Hindlimb muscle (tissue), 1 donor: Measurements from ENCODE around the gene IL17F. TPM values are rescaled to one million over a fixed set of nuclear protein-coding genes. Genes with fewer than 3 reads are reported as not detected.
A peak's percentile ranks its signal among the peaks of the same experiment; 100 is the strongest.

Experiments used
- DNase-seq: peaks from one replicate; pipeline ENCODE4 v3.0.0-alpha.2; 2013
- polyA plus RNA-seq: library from polyadenylated mRNA; unstranded; fragments of 120-200 nt; gene quantifications from one replicate; pipeline ENCODE4 v1.2.1, GENCODE V29; 2013; ENCODE audit not compliant: insufficient read length

The IL17F gene
- polyA plus RNA-seq = not detected

- no peak for DNase-seq
These were observed at the start of gene IL17F for GRCh38 chr6:52244400-52244799. TSS of gene IL17F (minus strand) at chr6:52244500. CDS start at chr6:52244429, 71 bp downstream.

DNA sequence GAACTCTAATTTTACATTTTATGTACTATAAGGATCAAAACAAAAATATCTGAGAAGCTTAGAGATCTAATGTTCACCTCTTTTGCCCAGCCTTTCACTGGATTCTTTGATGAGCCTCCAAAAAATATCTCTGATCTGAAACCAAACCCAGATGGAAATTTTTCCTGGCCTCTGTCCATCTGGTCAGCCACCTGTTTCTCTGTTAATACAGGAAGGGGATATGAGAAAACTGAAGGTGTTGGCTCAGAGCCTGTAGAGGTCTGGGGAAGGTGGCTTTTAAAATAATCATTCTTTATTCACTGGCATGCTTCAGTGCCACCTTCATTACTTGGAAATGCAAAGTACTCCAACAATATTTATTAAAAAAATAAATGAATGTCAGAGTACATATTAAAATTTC lies 48.8 kb upstream of the IL17F start:
- DNase-seq = no peak

DNA sequence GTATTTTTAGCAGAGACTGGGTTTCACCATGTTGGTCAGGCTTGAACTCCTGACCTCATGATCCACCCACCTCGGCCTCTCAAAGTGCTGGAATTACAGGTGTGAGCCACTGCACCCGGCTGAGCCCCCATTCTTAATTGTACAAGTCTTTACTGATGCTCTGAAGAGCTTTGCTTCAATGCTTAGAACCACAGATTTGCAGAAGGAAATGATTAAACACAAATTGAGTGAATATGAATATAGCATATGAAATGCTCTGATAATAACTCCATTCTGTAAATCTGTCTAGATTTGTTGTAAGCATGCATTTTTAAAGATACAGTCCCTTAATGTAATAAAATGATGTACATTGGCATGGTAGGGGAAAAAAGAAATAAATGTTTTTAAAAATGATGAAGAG lies 44.5 kb upstream of the IL17F start:
- no peak for DNase-seq

DNA sequence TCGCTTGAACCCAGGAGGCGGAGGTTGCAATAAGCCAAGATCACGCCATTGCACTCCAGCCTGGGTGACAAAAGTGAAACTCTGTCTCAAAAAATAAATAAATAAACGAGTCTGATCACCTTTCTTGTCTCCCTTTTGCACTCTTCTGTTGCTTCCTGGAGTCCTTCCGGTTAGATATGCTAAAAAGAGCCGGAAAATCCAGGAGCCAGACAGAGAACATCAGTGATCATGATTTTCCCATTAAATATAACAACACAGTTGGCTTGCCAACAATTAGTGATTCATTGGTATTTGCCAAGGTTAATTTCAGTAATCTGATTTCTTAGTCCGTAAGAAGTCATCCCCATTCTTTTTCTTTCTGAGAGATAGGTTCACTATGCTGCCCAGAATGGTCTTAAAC lies 43.9 kb upstream of the IL17F start:
- no peak for DNase-seq

GRCh38 chr6:52286798-52287432 lies 42.6 kb upstream of the IL17F start:
- DNase-seq = no peak

- DNase-seq = no peak
These were observed 41.1 kb upstream of the IL17F start for GRCh38 chr6:52285177-52286068.

DNA sequence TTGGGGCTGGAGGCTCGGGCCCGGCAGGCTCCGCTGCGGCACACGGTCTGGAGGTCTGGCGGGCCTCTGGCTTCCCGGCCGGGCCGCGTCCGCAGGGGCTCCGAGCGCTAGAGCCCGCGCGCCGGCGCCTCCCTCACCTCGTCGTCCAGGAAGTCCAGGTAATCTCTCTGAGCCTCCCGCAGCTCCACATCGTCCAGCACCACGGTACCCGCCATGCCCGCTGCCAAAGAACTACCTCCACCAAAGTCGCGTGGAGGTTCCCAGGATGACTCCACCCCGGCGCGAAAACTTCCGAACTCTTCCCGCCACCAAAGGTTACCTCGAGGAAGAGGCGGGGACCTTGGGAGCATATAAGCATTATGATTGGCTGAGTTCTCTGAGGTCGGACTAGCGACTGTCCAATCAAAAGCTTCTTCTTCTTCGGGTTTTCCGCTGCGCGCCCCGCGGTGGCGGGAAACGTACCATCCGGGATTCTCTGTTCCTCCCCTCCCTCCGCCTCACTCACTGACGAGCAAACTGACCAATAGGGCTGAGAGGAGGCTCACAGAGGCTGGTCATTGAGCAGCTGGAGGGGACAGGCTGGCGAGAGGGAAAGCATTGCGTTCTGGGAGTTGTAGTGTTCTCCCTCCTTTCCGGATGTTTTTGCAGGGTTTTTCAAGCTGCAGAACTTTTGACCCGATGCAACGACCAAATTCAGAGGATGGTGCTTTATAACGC lies 40.3 kb upstream of the IL17F start, which contains the start of gene MCM3:
Gene MCM3 (minus strand): TSS at position 283 of the 717 bp plus-strand sequence. CDS start 68 bp downstream, at position 215.
- DNase-seq = peak; percentile 99

GRCh38 chr6:52284131-52284459 lies 39.8 kb upstream of the IL17F start:
- DNase-seq = no peak

DNA sequence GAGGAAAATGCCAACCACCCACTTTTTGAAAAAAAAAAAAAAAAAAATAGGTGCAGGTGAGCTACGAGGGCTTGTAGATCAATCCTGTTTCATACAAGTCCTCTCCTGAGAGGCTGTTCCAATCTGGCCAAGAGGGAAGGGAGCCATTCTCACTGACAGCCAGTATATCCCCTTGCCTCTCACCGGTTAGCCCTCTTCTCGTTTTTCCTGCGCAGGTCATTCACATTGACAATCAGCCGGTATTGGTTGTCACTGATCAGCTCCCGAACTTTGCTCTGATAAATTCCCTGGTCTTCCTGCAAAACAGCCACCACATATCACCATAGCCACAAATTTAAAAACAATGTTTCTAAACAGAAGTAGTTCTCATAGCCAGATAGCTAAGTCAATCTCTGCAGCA lies 38.8 kb upstream of the IL17F start:
- DNase-seq = no peak

DNA sequence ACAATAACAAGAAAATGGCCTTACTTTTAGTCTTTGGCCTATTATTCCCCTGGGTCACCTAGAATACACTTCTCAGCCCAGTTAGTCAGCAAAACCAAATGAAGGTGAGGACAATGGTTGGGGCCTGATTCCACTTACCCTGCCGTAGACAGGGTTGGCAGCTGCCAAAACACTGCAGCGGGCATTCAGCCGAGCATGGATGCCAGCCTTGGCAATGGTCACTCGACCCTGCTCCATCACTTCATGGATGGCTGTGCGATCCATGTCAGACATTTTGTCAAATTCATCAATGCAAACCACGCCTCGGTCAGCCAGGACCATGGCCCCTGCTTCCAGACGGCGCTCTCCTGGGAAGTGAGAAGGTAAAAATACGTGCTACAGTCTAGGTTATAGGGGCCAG lies 31.8 kb upstream of the IL17F start:
- DNase-seq = no peak

DNA sequence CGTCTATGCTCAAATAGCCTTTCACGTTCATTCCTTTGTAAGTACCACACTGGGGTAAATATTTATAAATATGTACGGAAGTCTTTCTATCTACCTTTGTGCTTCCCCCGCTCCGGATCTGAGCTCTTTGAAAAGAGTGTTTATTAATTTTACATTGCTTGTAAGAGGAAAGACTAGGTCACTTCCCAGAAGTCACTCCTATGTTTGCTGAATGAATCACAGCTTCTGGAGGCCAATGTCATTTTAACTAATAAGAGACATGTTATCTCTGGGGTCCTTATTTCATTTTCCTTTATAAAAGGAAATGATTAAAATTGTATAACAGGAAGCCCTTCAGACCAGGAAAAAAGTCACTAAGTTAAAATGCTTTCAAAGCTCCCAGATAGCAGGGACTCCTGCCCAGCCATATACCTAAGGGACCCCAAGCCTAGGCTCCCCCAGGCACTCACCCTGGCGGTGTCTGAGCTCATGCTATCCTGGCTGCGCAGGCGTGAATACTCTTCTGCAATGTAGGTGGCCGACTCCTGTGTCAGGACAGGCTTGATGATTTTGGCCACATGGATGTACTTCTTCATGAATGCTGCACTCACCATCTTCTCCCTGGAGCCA lies 27.7 kb upstream of the IL17F start:
- DNase-seq = no peak

- DNase-seq = peak; percentile 41
These were observed 19.6 kb upstream of the IL17F start for GRCh38 chr6:52263709-52264540.

DNA sequence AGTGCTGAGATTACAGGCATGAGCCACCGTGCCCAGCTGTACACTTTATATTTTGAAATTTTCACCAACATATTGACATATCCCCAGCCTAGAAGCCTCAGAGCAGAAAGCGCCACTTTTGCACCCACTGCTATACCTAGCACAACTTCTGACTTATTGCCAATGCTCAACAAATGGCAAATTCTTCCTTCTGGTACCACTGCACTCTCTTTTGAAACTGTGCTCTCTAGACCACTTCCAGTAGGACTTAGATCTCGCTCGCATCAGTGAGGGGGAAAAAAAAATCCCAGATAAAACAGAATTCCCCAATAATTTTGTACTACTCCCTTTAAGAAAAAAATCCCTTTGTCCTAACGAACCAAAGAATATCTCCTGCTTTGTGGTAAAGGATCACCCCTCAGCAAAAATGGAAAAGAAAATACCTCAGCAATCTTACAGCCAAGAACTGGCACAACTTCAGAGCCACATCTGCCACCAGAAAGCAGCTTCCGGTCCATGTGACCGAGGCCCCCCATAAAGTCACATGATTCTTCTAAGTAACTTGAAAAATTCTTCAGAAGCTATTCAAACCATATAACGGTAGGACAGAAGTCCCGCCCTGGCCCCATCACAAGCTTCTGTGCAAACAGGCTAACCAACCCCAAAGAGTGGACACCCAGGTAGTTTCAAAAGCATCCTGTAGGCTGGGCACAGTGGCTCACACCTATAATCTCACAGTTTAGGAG lies 18.5 kb upstream of the IL17F start:
- no peak for DNase-seq

DNA sequence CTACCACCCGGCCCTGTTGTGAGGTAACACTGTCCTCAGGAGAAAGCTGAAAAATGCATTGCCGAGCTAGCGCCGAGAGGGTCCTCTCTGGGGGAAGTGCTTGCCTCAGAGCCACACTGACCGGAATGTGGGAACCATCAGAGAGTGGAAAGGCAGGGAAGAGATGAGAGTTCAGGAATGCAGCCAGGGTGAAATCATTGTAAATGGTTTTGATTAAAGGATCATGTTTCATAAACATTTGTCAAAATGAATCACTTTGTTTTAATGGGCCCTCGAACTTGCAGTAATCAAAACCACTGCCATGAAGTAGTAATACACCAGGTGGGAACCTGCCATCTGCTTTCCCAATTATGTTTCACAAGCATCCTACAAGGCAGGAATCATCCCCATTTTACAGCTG lies 16.9 kb upstream of the IL17F start:
- no peak for DNase-seq

DNA sequence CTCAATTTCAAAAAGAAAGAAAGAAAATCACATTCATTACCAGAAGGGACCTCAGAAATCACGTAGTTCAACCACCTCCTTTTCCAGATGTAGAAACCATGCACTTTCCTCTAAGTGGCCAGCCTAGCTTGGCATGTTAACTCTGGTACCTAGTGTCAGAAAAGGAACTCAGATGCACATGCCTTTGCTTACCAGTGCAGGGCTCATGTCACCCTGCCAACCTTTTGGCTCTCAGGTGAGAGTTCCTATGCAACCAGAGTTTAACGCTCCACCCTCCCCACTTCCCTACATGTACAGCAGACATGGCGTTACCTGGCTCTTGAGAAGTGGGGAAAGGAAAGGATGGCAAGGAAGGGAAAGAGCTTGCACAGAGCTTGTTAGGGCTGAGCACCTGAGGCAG lies 16.3 kb upstream of the IL17F start:
- DNase-seq = no peak

DNA sequence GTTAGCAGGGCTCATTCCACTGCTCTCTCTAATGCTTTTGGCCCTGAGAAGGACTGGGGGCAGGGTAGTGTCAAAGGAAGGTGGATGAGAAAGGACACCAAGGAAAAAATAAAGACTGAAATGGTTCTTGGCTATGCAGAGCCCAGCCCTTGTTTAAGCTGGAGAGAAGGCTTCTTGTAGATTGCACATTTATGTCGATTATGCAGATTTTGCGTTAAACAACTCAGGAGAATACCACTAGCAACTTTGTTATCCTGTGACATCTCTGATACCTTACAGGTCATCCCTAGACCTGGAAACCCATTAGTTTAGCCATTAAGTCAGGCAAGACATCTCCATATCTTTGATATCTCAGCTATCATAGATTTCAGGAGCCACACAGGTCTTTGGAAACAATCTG lies 11.1 kb upstream of the IL17F start:
- DNase-seq = no peak

DNA sequence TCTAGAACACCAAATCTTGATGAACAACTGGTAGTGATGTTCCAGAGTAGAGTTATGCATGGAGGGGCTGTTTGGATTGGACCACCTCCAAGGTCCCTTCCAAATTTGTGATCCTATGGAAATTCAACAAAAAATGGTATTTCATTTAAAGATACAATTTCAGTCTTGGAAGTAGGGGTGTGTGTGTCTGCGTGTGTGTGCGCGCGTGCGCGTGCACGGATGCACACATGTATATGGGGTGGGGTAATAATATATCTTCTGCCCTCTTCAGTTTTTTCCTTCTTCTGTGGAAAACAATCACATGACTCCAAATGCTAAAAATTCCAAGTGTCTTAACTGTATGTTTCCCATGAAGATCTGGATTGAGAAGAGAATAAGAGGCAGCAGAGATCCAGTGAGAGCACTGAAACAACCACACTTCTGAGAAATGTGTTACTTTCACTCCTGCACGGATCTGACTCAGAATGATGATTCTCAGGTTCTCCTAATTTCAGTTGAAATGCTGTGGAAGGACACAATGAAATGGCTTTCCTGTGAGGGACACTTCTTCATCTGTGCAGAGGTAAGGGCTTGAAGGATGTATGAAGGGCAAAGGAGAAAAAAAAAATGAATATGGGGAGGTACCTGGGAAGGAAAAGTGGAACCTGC lies 10.6 kb upstream of the IL17F start:
- DNase-seq = no peak

DNA sequence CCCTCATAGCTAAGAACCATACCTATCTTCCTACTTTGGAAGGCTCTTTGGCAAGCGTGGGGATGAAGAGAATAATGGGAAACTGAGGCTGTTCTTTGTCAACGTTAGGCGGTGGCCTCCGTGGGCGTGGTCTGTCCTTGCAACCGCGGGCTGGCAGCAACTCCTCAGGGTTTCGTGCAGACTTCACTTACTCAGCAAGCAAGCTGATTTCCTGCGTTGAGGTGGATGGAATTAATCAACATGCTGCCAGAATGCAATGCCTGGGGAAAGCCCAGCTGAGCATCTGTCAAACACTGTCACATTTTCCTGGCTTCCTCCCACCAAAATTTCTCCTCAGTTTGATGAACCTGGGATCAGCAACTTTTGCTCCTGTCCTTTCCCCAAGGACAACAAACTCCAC lies 9.2 kb upstream of the IL17F start:
- DNase-seq = no peak

DNA sequence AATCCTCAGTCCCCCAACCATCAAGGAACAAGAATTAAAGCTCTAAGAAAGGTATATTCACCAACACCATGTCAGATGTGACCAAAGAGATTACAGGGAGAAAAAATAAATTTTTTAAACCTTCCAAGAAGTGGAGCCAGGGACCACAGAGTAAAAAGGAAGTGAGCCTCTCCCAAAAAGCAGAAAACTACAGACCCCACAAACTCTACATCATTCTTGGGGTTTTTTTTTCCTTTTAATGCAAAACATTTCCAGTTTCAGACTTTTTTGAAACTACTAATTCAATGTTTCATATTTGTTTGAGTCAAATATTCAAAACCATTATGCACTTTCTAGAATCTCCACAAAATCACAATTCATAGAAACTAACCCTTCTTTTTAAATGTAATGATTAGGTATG lies 6.8 kb upstream of the IL17F start:
- no peak for DNase-seq

DNA sequence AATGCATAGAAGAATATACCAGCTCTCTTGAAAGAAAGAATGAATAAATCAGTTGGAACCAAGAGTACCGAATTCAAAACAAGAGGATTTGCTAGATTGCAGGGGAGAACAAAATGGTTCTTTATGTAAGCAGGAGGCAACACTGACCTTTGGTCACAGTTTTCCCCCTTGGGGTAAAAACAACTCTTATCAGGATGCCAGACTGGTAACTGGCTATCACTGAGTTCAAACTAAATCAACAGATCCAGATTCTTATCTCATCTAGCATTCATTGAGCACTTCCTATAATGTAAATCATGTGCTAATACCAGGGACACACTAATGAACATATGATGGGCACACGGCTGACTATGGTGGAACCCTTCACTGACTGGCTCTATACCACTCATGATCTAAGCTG lies 4.8 kb upstream of the IL17F start:
- DNase-seq = no peak

DNA sequence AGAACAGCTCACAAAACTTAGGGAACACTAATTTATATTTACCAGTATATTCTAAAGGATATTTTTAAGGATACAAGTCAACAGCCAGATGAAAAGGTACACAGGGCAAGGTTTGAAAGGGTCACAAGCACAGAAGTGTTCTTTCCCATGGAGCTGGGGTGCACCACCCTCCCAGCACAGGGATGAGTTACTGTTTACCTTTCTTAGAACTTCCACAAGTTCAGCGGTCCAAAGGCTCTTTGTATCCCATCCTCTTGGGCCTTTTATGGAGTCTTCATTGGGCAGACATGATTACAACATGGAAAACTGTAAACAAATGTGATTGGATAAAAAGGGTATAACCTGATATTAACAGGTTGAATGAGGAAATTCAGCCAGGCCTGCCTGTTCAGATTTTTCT lies 1.1 kb upstream of the IL17F start:
- DNase-seq = no peak
